C4-2B (cell line): ENCODE measurements around the gene PRICKLE4.

Experiments
- CTCF ChIP-seq: fragments of 450-650 bp; conservative IDR thresholded peaks from 2 replicates; pipeline ENCODE4 v1.5.1; 2017; ENCODE audit warnings: mild to moderate bottlenecking
- ZFX ChIP-seq: fragments of 450-650 bp; IDR thresholded peaks from 2 replicates; pipeline ENCODE4 v1.6.1; 2017

GRCh38 chr6:41763470-41763869 lies 17.1 kb upstream of the PRICKLE4 start:
- no peak for TF ChIP-seq CTCF
- no peak for TF ChIP-seq ZFX
